Upper lobe of right lung (tissue), 1 donor: ENCODE results near the gene CRACR2A. TPM values are rescaled to one million over a fixed set of nuclear protein-coding genes. Genes with fewer than 3 reads are reported as not detected.

Experiments
- ATAC-seq: fragments of 200-7000 bp; cut with Tn5 transposase; one replicate; pipeline ENCODE4 v1.9.1; 2020; ENCODE audit warnings: mild to moderate bottlenecking, moderate library complexity
- DNase-seq: peaks from one replicate; pipeline ENCODE4 v3.0.0-alpha.2; 2020
- H3K27ac ChIP-seq: fragments of 200-600 bp; one replicate; pipeline ENCODE4 v1.8.0; 2022
- H3K27me3 ChIP-seq: fragments of 200-600 bp; one replicate; pipeline ENCODE4 v1.8.0; 2022; ENCODE audit warnings: mild to moderate bottlenecking
- H3K36me3 ChIP-seq: fragments of 200-600 bp; one replicate; pipeline ENCODE4 v1.8.0; 2022
- H3K4me1 ChIP-seq: fragments of 200-600 bp; one replicate; pipeline ENCODE4 v1.8.0; 2022
- H3K4me3 ChIP-seq: fragments of 200-600 bp; one replicate; pipeline ENCODE4 v1.8.0; 2022; ENCODE audit warnings: mild to moderate bottlenecking
- H3K9me3 ChIP-seq: fragments of 200-600 bp; one replicate; pipeline ENCODE4 v1.8.0; 2022
- intact Hi-C: fragments of 100-400 bp; cut with DNase I; formaldehyde crosslinking; loops from one replicate; pipeline ENCODE4 v1.11.0; 2022
- total RNA-seq: library from RNA; stranded (reverse); fragmentation: NEBNext Ultra II Directional; extraction: Animal tissue kit (Norgen Biotek cat#: 25700); gene quantifications from one replicate; pipeline ENCODE4 v1.2.1, GENCODE V29; 2021
- TF ChIP-seq, protein P1 (sequence below): fragments of 200-600 bp; IDR thresholded peaks from one replicate; pipeline ENCODE4 v1.8.0; 2022; ENCODE audit warnings: antibody characterized with exemption
- donor health status: DM: no; HTN: yes; CAD: no; lungs with severe emphysema.

The CRACR2A gene
- total RNA-seq, 1 donor from 2014 or later, result 5.4 TPM

DNA sequence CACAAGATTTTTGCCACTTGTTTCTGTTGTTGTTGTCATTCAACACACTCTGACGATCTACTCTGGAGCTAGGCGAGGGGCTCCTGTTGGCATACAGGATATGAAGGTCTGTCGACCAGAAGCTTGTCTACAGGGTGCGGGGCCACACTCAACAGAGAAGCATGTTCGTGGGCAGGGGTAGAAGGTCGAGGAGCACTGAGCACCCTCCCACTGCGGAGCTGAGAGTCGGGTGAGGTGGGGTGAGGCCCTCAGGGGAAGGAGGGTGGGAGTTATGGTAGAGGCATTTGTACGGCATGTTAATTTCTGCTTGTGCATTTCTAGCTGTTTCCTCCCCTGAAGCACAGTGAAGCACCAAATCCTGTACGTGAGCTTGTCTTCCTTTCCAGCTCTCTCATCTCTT, 146.8 kb downstream of the CRACR2A start:
- TF ChIP-seq, protein P1, sequence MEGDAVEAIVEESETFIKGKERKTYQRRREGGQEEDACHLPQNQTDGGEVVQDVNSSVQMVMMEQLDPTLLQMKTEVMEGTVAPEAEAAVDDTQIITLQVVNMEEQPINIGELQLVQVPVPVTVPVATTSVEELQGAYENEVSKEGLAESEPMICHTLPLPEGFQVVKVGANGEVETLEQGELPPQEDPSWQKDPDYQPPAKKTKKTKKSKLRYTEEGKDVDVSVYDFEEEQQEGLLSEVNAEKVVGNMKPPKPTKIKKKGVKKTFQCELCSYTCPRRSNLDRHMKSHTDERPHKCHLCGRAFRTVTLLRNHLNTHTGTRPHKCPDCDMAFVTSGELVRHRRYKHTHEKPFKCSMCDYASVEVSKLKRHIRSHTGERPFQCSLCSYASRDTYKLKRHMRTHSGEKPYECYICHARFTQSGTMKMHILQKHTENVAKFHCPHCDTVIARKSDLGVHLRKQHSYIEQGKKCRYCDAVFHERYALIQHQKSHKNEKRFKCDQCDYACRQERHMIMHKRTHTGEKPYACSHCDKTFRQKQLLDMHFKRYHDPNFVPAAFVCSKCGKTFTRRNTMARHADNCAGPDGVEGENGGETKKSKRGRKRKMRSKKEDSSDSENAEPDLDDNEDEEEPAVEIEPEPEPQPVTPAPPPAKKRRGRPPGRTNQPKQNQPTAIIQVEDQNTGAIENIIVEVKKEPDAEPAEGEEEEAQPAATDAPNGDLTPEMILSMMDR, result no peak
- intact Hi-C loops, result no loop called here
- Histone ChIP-seq H3K4me3 (no peak overlapping the region), H3K4me1 (peaks cover 7% of the 10 kb centered on the region), H3K36me3 (no peaks in the 10 kb centered on the region), H3K27ac (no peak overlapping the region), H3K27me3 (no peaks in the 10 kb centered on the region), H3K9me3 (no peaks in the 10 kb centered on the region)
- DNase-seq, result peak; percentile 23
- ATAC-seq, result no peak

DNA sequence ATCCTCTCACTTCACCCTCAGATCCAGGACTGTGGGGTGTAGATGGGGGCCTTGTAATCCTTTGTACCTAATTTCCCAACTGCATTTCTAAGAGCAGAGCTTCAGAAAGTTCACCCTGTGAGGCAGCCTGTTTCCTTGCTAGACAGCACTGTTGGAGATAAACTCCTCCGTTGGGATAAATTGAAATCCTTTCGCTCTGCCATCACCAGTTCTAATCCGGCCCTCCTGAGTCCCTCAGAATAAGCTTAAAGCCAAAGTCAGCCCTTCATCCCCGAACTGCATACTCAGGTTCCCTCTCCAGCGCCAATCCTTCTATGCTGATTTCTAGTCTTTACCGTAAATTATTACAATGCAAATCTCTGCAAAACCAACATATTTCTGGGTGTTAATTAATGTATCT, 147.2 kb downstream of the CRACR2A start:
- Histone ChIP-seq H3K4me3 (no peak overlapping the region), H3K36me3 (no peaks in the 10 kb centered on the region), H3K27me3 (no peaks in the 10 kb centered on the region), H3K9me3 (no peaks in the 10 kb centered on the region), H3K27ac (no peak overlapping the region), H3K4me1 (peaks cover 7% of the 10 kb centered on the region)
- ATAC-seq (no peak), DNase-seq (no peak)
- intact Hi-C loops, result no loop called here
- TF ChIP-seq, protein P1, result no peak

DNA sequence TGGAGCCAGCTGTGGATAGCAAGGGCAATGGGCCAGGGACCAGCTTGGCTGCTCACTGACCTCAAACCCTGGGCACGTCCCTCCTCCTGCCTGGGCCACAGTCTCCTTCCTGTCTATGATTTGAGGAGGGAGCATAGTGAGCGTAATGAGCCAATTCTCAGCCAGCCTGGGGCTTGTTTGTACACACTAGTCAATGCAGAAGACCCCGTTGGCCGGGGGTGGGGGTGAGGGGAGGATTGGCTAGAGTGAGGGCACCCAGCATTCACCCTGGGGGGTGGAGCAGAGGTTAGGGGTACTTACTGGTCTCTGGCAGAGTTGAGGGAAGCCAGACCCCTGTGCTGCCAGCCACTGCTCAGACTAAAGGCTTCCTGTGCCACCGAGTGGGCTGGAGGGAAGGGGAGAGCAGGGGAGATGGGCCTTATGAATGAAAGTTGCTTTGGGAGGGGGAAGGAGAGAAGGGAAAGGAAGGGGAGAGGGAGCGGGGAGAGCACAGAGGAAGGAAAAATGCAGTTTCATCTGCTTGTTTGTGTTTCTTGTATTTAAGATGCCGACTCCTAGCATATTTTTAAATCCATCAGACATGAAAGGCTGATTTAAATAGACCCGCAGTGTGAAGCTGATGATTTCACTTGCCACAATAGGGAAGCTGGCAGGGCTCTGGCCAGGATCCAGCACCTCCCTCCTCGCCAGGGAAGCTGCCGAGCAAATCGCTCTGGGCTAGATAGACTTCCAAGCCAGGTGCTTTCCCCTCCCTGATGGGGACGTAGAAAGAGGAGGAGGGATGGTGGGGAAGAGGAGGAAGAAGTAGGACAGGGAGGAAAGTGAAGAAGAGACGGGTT, 147.9 kb downstream of the CRACR2A start:
- no peaks in the 10 kb centered on the region for H3K27me3 ChIP-seq
- ATAC-seq, result peak; percentile 43
- no peak overlapping the region for H3K4me3 ChIP-seq
- TF ChIP-seq, protein P1, result no peak
- peak; percentile 64 for DNase-seq
- peaks cover 7% of the 10 kb centered on the region for H3K4me1 ChIP-seq
- H3K36me3 ChIP-seq, result no peaks in the 10 kb centered on the region
- no peak overlapping the region for H3K27ac ChIP-seq
- intact Hi-C loops, result no loop called here
- no peaks in the 10 kb centered on the region for H3K9me3 ChIP-seq

DNA sequence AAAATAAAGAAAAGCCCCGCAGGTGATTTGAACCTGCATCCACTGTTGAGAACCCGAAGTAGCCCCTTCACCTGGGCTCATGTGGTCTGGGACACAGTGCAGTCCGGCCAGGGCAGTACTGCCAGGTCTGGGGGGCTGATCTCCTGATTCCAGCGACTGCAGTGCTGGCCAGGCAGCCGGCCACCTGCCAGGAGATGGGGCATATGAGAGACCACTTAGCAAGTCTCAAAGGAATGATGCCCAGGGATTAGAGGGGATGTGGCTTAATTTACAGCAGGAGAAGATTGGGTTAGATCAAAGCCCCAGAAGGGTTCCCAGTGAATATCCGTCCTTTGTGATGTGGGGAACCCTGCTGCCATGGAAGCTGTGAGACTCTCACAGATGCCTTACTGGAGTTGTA, 148.6 kb downstream of the CRACR2A start:
- no peaks in the 10 kb centered on the region for H3K27me3 ChIP-seq
- DNase-seq (peak; percentile 43), ATAC-seq (no peak)
- no peak overlapping the region for H3K27ac ChIP-seq
- H3K4me1 ChIP-seq, result peaks cover 7% of the 10 kb centered on the region
- intact Hi-C loops, result no loop called here
- no peaks in the 10 kb centered on the region for H3K9me3 ChIP-seq
- H3K4me3 ChIP-seq, result no peak overlapping the region
- TF ChIP-seq, protein P1, result no peak
- no peaks in the 10 kb centered on the region for H3K36me3 ChIP-seq

DNA sequence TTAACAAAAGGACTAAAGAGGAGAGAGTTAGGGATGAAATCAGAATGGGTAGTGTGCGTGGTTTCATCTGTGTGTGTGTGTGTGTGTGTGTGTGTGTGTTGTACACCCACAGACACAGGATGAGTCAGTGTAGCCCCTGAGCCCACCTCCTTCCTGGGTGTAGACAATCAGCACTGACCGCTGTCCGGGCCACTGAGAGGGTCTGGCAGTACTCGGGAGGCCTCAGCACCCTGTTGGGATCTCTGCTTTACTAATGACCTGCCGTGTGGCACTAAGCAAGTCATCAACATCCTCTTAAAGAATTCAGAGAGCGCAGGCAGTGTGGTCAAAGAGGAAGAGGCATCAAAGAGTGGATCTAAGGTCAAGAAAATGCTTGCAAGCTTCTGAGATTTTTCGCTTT, 149.3 kb downstream of the CRACR2A start:
- no peaks in the 10 kb centered on the region for H3K36me3 ChIP-seq
- peaks cover 7% of the 10 kb centered on the region for H3K4me1 ChIP-seq
- no peak overlapping the region for H3K4me3 ChIP-seq
- TF ChIP-seq, protein P1, result no peak
- H3K27ac ChIP-seq, result no peak overlapping the region
- DNase-seq (peak; percentile 43), ATAC-seq (no peak)
- intact Hi-C loops, result no loop called here
- H3K27me3 ChIP-seq, result no peaks in the 10 kb centered on the region
- no peaks in the 10 kb centered on the region for H3K9me3 ChIP-seq
